ENCODE data around the gene GPR3.
A peak's percentile ranks its signal among the peaks of the same experiment; 100 is the strongest.

GPR3 gene

GRCh38 chr1:27408151-27408550 is 15.7 kb downstream of the GPR3 start:
- H3K9me3 ChIP-seq, result no peaks in the 10 kb centered on the region
- no peak for TF ChIP-seq CTCF (IDR thresholded peaks at IDR 0.05)
- H3K4me3 ChIP-seq (ENCODE audit: low read depth in 1 of 2, low read length in 1 of 2), result no peak overlapping the region
- H3K4me1 ChIP-seq (ENCODE audit: control insufficient read depth in 1 of 2, insufficient read depth in 1 of 2, low read depth in 1 of 2, low read length in 1 of 2), result peaks cover 2 to 10% of the 10 kb centered on the region in 2 experiments
- H3K27ac ChIP-seq, result no peak overlapping the region
- H3K27me3 ChIP-seq, result no peaks in the 10 kb centered on the region
- peaks cover 98% of the 10 kb centered on the region for H3K36me3 ChIP-seq

DNA sequence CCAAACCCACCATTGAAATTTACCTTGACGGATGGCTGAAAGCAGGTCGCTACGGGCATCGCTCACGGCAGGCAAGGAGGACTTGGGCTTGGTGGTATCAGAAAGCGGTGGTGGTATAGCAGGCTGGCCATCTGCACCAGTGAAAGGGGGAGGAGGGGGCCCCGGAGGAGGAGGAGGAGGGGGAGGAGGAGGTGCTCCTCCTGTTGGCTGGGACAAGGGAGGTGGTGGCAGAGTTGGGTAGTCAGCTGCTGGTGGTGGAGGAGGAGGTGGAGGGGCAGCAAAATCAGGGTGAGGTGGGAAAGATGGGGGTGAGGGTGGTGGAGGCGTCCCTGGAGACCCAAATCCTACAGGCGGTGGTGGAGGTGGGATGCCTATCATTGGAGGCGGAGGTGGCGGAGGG is 17.2 kb downstream of the GPR3 start:
- Histone ChIP-seq H3K4me1 (ENCODE audit: control insufficient read depth in 1 of 2, insufficient read depth in 1 of 2, low read depth in 1 of 2, low read length in 1 of 2) (no peaks in the 10 kb centered on the region), H3K36me3 (peaks cover 99% of the 10 kb centered on the region), H3K4me3 (ENCODE audit: low read depth in 1 of 2, low read length in 1 of 2) (no peak overlapping the region), H3K9me3 (no peaks in the 10 kb centered on the region), H3K27ac (no peak overlapping the region), H3K27me3 (no peaks in the 10 kb centered on the region)
- TF ChIP-seq CTCF (IDR thresholded peaks at IDR 0.05), result no peak

GRCh38 chr1:27410709-27411108 is 18.3 kb downstream of the GPR3 start:
- no peaks in the 10 kb centered on the region for H3K4me1 ChIP-seq (ENCODE audit: control insufficient read depth in 1 of 2, insufficient read depth in 1 of 2, low read depth in 1 of 2, low read length in 1 of 2)
- peak overlapping the region; percentile 18 for H3K27ac ChIP-seq
- no peaks in the 10 kb centered on the region for H3K9me3 ChIP-seq
- H3K27me3 ChIP-seq, result no peaks in the 10 kb centered on the region
- peaks cover 100% of the 10 kb centered on the region for H3K36me3 ChIP-seq
- no peak overlapping the region for H3K4me3 ChIP-seq (ENCODE audit: low read depth in 1 of 2, low read length in 1 of 2)
- TF ChIP-seq CTCF (IDR thresholded peaks at IDR 0.05), result no peak

- no peak overlapping the region for H3K27ac ChIP-seq
- H3K36me3 ChIP-seq, result peaks cover 100% of the 10 kb centered on the region
- no peak for TF ChIP-seq CTCF (IDR thresholded peaks at IDR 0.05)
- no peaks in the 10 kb centered on the region for H3K27me3 ChIP-seq
- no peak overlapping the region for H3K4me3 ChIP-seq (ENCODE audit: low read depth in 1 of 2, low read length in 1 of 2)
- H3K4me1 ChIP-seq (ENCODE audit: control insufficient read depth in 1 of 2, insufficient read depth in 1 of 2, low read depth in 1 of 2, low read length in 1 of 2), result peaks cover 0 to 3% of the 10 kb centered on the region in 2 experiments
- H3K9me3 ChIP-seq, result no peaks in the 10 kb centered on the region
Measured at GRCh38 chr1:27412502-27412901, 20.1 kb downstream of the GPR3 start.

GRCh38 chr1:27413004-27413403 is 20.6 kb downstream of the GPR3 start:
- no peak overlapping the region for H3K4me3 ChIP-seq (ENCODE audit: low read depth in 1 of 2, low read length in 1 of 2)
- no peak overlapping the region for H3K27ac ChIP-seq
- peaks cover 100% of the 10 kb centered on the region for H3K36me3 ChIP-seq
- no peaks in the 10 kb centered on the region for H3K27me3 ChIP-seq
- TF ChIP-seq CTCF (IDR thresholded peaks at IDR 0.05), result no peak
- H3K9me3 ChIP-seq, result no peaks in the 10 kb centered on the region
- H3K4me1 ChIP-seq (ENCODE audit: control insufficient read depth in 1 of 2, insufficient read depth in 1 of 2, low read depth in 1 of 2, low read length in 1 of 2), result peaks cover 0 to 3% of the 10 kb centered on the region in 2 experiments

DNA sequence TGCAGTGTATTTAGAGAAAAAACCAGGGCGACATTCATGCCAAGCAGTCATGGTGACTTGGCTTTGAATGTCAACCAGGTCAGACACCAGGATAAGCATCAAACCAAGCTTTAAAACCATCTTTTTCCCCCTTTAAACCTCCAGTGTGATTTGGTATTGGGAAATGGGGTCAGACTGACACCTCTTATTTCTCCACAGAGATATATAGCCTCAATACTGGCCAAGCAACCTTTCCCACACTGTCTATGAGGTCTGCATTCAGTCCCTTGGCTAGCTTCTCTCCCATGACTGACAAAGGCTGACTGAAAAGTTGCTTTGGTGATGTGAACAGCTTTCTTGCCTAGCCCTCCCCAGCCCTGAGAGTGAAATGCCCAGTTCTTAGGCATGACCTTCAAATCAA is 21.7 kb downstream of the GPR3 start:
- Histone ChIP-seq H3K36me3 (peaks cover 100% of the 10 kb centered on the region), H3K9me3 (no peaks in the 10 kb centered on the region), H3K4me1 (ENCODE audit: control insufficient read depth in 1 of 2, insufficient read depth in 1 of 2, low read depth in 1 of 2, low read length in 1 of 2) (peaks cover 0 to 3% of the 10 kb centered on the region in 2 experiments), H3K27ac (no peak overlapping the region), H3K4me3 (ENCODE audit: low read depth in 1 of 2, low read length in 1 of 2) (no peak overlapping the region), H3K27me3 (no peaks in the 10 kb centered on the region)
- TF ChIP-seq CTCF (IDR thresholded peaks at IDR 0.05), result no peak

Measured in neutrophil (primary cell).